ENCODE data around the gene SORL1. TPM values are rescaled to one million over a fixed set of nuclear protein-coding genes. Genes with fewer than 3 reads are reported as not detected.

SORL1 gene
- total and polyA plus RNA-seq, 2 of the 8 experiments (the other 6 are each of a cell fraction or from before 2014, with no cell fraction given) = 38.1 to 65.5 TPM

DNA sequence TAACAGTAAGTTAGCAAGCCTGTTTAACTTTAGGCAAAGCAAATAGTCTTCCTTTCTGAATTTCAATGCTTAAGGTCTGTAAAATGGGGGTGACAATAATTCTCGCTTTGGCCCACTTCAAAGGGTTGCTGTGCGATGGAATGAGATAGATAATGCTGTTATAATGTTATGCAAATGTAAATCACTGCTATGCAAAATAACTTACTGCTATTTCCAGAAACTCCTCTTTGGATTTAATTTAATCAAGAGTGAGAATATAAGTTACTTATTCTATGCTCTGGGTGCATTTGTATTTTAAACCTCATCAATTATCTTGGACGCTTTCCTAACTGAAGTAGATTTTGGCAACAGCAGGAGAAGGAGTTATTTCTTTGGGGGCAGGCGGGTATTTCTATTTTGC is 4.1 kb upstream of the SORL1 start (continued):
- TF ChIP-seq POLR2A (IDR thresholded peaks at IDR 0.05; ENCODE audit: control extremely low read depth in 1 of 2, low read depth in 2 of 2, low read length in 2 of 2) = no peak
- TF ChIP-seq RBBP5 (IDR thresholded peaks at IDR 0.05; ENCODE audit: borderline replicate concordance, low read depth, low read length) = no peak
- no peak for TF ChIP-seq CEBPB (IDR thresholded peaks at IDR 0.05; ENCODE audit: low read depth, low read length)
- no peak for TF ChIP-seq CTBP2 (IDR thresholded peaks at IDR 0.05; ENCODE audit: borderline replicate concordance, insufficient read depth, insufficient read length, low read length)

Data from H1 (cell line).